Prostate gland (tissue), 2 donors: Measurements from ENCODE around the gene DDX17. TPM values are rescaled to one million over a fixed set of nuclear protein-coding genes. Genes with fewer than 3 reads are reported as not detected.

Source experiments
- DNase-seq: peaks from one replicate; pipeline ENCODE4 v3.0.0-alpha.2; 2019; ENCODE audit warnings: low spot score
- H3K27ac ChIP-seq, 2 donors: fragments of 200-600 bp; sonication (generic); 2 replicates each; pipeline ENCODE4 v1.5.1; 2017 to 2019
- H3K27me3 ChIP-seq: fragments of 200-600 bp; sonication (generic); replicated peaks from 2 replicates; pipeline ENCODE4 v1.5.1; 2019; ENCODE audit not compliant: insufficient read depth
- H3K36me3 ChIP-seq, 2 donors: fragments of 200-600 bp; sonication (generic); 1 replicate in 1 of 2; 2 replicates in 1 of 2; pipeline versions ENCODE4 v1.5.1 to v1.8.1; 2017 to 2019
- H3K4me1 ChIP-seq: fragments of 200-600 bp; sonication (generic); replicated peaks from 2 replicates; pipeline ENCODE4 v1.5.1; 2019
- H3K4me3 ChIP-seq, 2 donors: fragments of 200-600 bp; sonication (generic); 2 replicates each; pipeline ENCODE4 v1.5.1; 2017 to 2019
- H3K9me3 ChIP-seq: fragments of 200-600 bp; sonication (generic); 2 replicates; pipeline ENCODE4 v1.5.1; 2017
- CTCF ChIP-seq, 4 experiments: fragments of 200-600 bp in 2 of 4; fragments of 450-650 bp in 2 of 4; sonication (generic) in 2 of 4; IDR thresholded peaks; 1 replicate in 3 of 4; 2 replicates in 1 of 4; pipeline ENCODE4 v1.5.1; 2016 to 2019; ENCODE audit warnings: antibody characterized with exemption in 4 of 4, mild to moderate bottlenecking in 2 of 4, moderate library complexity in 2 of 4
- POLR2A ChIP-seq: fragments of 450-650 bp; IDR thresholded peaks from one replicate; pipeline ENCODE4 v1.6.1; 2016; ENCODE audit warnings: antibody characterized with exemption, mild to moderate bottlenecking
- POLR2AphosphoS5 ChIP-seq: sonication (generic); formaldehyde crosslinking; IDR thresholded peaks from one replicate; pipeline ENCODE4 v1.6.1; 2017; ENCODE audit warnings: antibody characterized with exemption
- WGBS: methylation state at CpG from one replicate; pipeline ENCODE4 v1.1.5; 2018; 5-methylcytosine and 5-hydroxymethylcytosine counted together
- intact Hi-C: fragments of 100-400 bp; cut with DNase I; formaldehyde crosslinking; loops from one replicate; pipeline ENCODE4 v1.14.2; 2022
- total RNA-seq, 2 donors: library from RNA; depleted of rRNA; stranded (reverse); fragments of >200 nt; gene quantifications; one replicate each; pipeline ENCODE4 v1.1.0, GENCODE V29; 2016

DDX17 gene
- total RNA-seq, 2 donors from 2014 or later, result 374 to 600 TPM

DNA sequence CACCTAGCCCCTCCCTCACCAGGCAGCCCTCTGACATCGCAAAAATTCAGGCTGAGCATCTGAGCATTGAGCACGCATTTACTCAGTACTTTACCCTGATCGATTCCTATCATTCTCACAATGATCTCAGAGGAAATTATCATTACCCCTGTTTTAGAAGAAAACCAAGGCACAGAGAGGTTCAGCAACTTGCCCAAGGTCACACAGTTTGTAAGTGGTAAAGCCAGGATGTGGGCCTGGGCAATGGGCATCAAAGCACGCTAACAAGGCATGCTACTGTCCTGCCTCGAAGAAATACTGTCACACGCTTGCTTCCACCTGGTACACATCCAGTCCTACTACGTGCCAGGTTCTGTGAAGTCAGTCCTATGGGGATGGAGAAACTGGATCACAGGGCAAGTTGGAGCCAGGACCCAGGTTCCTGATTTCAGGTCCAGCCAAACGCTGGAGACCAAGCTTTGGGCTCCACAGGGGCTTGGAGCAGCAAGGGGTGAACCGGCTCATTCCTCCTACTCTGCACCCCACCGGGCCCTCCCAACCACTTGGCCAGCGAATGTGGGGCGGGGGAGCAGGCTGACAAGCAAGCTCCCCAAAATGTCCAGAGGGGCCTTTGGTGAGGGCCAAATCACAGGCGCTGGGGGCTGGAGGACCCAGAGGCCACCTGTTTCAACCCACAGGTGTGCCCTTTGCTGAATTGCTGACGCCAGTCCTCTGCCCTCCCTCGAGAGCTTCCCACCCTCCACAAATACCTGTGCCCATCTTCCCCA is 69.3 kb downstream of the DDX17 start:
- H3K9me3 ChIP-seq, result no peaks in the 10 kb centered on the region
- H3K4me1 ChIP-seq, result no peaks in the 10 kb centered on the region
- H3K27me3 ChIP-seq, result no peaks in the 10 kb centered on the region
- no peaks in the 10 kb centered on the region for H3K36me3 ChIP-seq
- WGBS, result 85% methylated on average over 15 of the region's 15 CpGs
- TF ChIP-seq CTCF (IDR thresholded peaks at IDR 0.05), result no peak
- no peak overlapping the region for H3K4me3 ChIP-seq
- H3K27ac ChIP-seq, result no peak overlapping the region
- intact Hi-C loops, result no loop called here
- no peak for DNase-seq

GRCh38 chr22:38435965-38436364 is 70.1 kb downstream of the DDX17 start:
- WGBS, result 63% methylated on average over 4 of the region's 4 CpGs
- no peaks in the 10 kb centered on the region for H3K36me3 ChIP-seq
- intact Hi-C loops, result no loop called here
- H3K4me3 ChIP-seq, result no peak overlapping the region
- no peaks in the 10 kb centered on the region for H3K27me3 ChIP-seq
- no peaks in the 10 kb centered on the region for H3K9me3 ChIP-seq
- no peak for TF ChIP-seq POLR2A
- TF ChIP-seq CTCF (IDR thresholded peaks at IDR 0.05), result no peak
- TF ChIP-seq POLR2AphosphoS5, result no peak
- no peaks in the 10 kb centered on the region for H3K4me1 ChIP-seq
- DNase-seq, result no peak
- H3K27ac ChIP-seq, result no peak overlapping the region

DNA sequence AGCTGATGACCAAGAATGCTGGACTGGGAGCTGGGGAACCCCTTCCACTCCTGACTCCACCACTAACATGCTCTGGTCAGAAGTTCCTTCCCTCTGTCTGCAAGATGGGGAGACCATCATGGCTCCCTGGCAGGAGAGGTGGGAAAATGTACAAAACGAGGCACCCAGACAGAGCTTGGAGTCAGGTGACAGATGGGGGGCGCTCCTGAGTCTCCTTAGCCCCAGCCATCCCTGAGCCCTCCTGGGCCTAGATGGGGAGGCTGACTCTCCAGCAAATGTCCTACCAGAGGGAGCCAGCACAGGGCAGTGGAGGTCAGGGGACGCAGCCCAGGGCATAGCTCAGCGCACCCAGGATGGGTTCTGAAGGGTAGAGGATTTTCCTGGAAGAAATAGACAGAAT is 71.1 kb downstream of the DDX17 start:
- no peaks in the 10 kb centered on the region for H3K9me3 ChIP-seq
- H3K4me1 ChIP-seq, result no peaks in the 10 kb centered on the region
- no peaks in the 10 kb centered on the region for H3K27me3 ChIP-seq
- H3K4me3 ChIP-seq, result no peak overlapping the region
- H3K27ac ChIP-seq, result no peak overlapping the region
- no peaks in the 10 kb centered on the region for H3K36me3 ChIP-seq
- intact Hi-C loops, result no loop called here
- 90% methylated on average over 4 of the region's 4 CpGs for WGBS
- no peak for DNase-seq
- TF ChIP-seq POLR2AphosphoS5 (no peak), POLR2A (no peak), CTCF (IDR thresholded peaks at IDR 0.05) (no peak)

GRCh38 chr22:38433871-38434270 is 72.2 kb downstream of the DDX17 start:
- TF ChIP-seq POLR2AphosphoS5 (no peak), CTCF (IDR thresholded peaks at IDR 0.05) (no peak), POLR2A (no peak)
- 75% methylated on average over 8 of the region's 8 CpGs for WGBS

More at GRCh38 chr22:38433871-38434270, 72.2 kb downstream of the DDX17 start:
- Histone ChIP-seq H3K27ac (no peak overlapping the region), H3K4me1 (no peaks in the 10 kb centered on the region), H3K9me3 (no peaks in the 10 kb centered on the region), H3K4me3 (no peak overlapping the region), H3K27me3 (no peaks in the 10 kb centered on the region), H3K36me3 (no peaks in the 10 kb centered on the region)
- no peak for DNase-seq
- intact Hi-C loops, result no loop called here

Other genes starting within 250 kb of the DDX17 start
- 100 to 1,000 TPM in 1 of 2 donors, 10 to 100 TPM in 1; 76.0 to 137 TPM for gene TMEM184B, start 233.3 kb downstream of the DDX17 start, total RNA-seq
- 100 to 1,000 TPM in 1 of 2 donors, 10 to 100 TPM in 1; 82.8 to 190 TPM for gene CSNK1E, start 188.9 kb downstream of the DDX17 start, total RNA-seq
- gene KCNJ4, start 51.1 kb downstream of the DDX17 start, total RNA-seq, result 1 to 10 TPM in 1 of 2 donors, not detected in 1; 3.2 TPM
- gene KDELR3, start 38.2 kb downstream of the DDX17 start, total RNA-seq, result 10 to 100 TPM; 13.8 to 25.4 TPM
- 1 to 10 TPM in 1 of 2 donors, under 1 TPM in 1; 0.23 to 3.2 TPM for gene DMC1, start 63.9 kb upstream of the DDX17 start, total RNA-seq
- 1 to 10 TPM; 1.0 to 2.2 TPM for gene FAM227A, start 150.1 kb upstream of the DDX17 start, total RNA-seq
- 10 to 100 TPM; 24.7 to 41.0 TPM for gene CBY1, start 150.3 kb upstream of the DDX17 start, total RNA-seq
- 10 to 100 TPM; 44.5 to 50.8 TPM for gene TOMM22, start 175.6 kb upstream of the DDX17 start, total RNA-seq
- gene JOSD1, start 194.6 kb upstream of the DDX17 start, total RNA-seq, result 10 to 100 TPM; 56.7 to 69.2 TPM
- gene GTPBP1, start 199.6 kb upstream of the DDX17 start, total RNA-seq, result 10 to 100 TPM; 61.9 to 74.5 TPM
- 100 to 1,000 TPM; 401 to 445 TPM for gene SUN2, start 249.7 kb upstream of the DDX17 start, total RNA-seq